Ishikawa (cell line): Measurements from ENCODE around the gene CPED1.

Experiments used
- CEBPB ChIP-seq: IDR thresholded peaks from 2 replicates; pipeline ENCODE4 v1.6.1; 2012
- CREB1 ChIP-seq: IDR thresholded peaks from 2 replicates; pipeline ENCODE4 v1.6.1; 2012; ENCODE audit warnings: low read depth
- EGR1 ChIP-seq: IDR thresholded peaks from 2 replicates; pipeline ENCODE4 v1.6.1; 2012
- EP300 ChIP-seq: IDR thresholded peaks from 2 replicates; pipeline ENCODE4 v1.6.1; 2012; ENCODE audit warnings: borderline replicate concordance
- FOXM1 ChIP-seq: IDR thresholded peaks from 2 replicates; pipeline ENCODE4 v1.6.1; 2012; ENCODE audit warnings: low read depth, borderline replicate concordance
- NFIC ChIP-seq: IDR thresholded peaks from 2 replicates; pipeline ENCODE4 v1.6.1; 2012
- RAD21 ChIP-seq: IDR thresholded peaks from 2 replicates; pipeline ENCODE4 v1.6.1; 2012; ENCODE audit warnings: low read depth
- TAF1 ChIP-seq: IDR thresholded peaks from 2 replicates; pipeline ENCODE4 v1.6.1; 2012; ENCODE audit warnings: low read depth, mild to moderate bottlenecking
- TCF12 ChIP-seq: IDR thresholded peaks from 2 replicates; pipeline ENCODE4 v1.6.1; 2012; ENCODE audit warnings: low read depth
- TEAD4 ChIP-seq: IDR thresholded peaks from 2 replicates; pipeline ENCODE4 v1.6.1; 2012
- YY1 ChIP-seq: IDR thresholded peaks from 2 replicates; pipeline ENCODE4 v1.6.1; 2012; ENCODE audit warnings: low read depth
- ZBTB7A ChIP-seq: IDR thresholded peaks from 2 replicates; pipeline ENCODE4 v1.6.1; 2012; ENCODE audit warnings: low read depth
- TF ChIP-seq, protein P1 (sequence below): IDR thresholded peaks from 2 replicates; pipeline ENCODE4 v1.6.1; 2012; ENCODE audit warnings: low read depth, mild to moderate bottlenecking
- TF ChIP-seq, protein P2 (sequence below): IDR thresholded peaks from 2 replicates; pipeline ENCODE4 v1.6.1; 2012
- TF ChIP-seq, protein P3 (sequence below): IDR thresholded peaks from 2 replicates; pipeline ENCODE4 v1.6.1; 2012

CPED1 gene

DNA sequence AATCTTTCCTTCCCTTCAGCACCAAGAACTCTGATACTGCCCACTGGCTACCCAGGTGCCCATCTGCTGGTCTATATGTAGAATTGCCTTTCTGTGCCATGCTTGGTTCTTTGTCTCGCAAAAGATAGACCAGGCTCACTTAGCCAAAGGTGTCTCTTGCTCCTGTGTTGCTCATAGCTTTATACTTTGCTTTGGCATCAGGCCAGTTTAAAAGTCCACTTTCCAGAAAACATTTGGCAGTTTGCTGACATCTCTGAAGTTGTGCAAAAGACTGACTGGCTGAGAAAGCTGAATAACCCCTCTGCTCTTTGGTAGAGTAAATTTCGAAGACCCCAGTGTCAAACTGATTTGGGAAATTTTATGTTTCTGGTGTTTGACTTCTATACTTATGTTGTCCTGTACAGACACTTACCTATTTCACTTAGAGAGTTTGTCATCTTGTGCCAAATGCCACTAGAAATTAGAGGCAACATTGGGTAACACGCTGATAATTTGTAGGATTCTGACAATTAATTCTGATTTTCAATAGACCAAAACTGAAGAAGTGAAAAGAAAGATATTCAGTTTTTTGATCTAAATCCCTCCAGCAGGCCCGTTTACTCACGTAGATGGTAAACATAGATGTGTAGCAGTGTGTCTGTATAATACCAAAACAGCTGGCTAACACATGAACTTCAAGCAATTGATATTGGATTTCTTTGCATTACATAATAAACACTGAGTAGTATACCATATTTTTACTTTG is 91.1 kb downstream of the CPED1 start:
- TF ChIP-seq TCF12 (no peak), NFIC (no peak), RAD21 (no peak), TAF1 (no peak), CEBPB (no peak)
- TF ChIP-seq, protein P1, sequence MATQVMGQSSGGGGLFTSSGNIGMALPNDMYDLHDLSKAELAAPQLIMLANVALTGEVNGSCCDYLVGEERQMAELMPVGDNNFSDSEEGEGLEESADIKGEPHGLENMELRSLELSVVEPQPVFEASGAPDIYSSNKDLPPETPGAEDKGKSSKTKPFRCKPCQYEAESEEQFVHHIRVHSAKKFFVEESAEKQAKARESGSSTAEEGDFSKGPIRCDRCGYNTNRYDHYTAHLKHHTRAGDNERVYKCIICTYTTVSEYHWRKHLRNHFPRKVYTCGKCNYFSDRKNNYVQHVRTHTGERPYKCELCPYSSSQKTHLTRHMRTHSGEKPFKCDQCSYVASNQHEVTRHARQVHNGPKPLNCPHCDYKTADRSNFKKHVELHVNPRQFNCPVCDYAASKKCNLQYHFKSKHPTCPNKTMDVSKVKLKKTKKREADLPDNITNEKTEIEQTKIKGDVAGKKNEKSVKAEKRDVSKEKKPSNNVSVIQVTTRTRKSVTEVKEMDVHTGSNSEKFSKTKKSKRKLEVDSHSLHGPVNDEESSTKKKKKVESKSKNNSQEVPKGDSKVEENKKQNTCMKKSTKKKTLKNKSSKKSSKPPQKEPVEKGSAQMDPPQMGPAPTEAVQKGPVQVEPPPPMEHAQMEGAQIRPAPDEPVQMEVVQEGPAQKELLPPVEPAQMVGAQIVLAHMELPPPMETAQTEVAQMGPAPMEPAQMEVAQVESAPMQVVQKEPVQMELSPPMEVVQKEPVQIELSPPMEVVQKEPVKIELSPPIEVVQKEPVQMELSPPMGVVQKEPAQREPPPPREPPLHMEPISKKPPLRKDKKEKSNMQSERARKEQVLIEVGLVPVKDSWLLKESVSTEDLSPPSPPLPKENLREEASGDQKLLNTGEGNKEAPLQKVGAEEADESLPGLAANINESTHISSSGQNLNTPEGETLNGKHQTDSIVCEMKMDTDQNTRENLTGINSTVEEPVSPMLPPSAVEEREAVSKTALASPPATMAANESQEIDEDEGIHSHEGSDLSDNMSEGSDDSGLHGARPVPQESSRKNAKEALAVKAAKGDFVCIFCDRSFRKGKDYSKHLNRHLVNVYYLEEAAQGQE, result no peak

DNA sequence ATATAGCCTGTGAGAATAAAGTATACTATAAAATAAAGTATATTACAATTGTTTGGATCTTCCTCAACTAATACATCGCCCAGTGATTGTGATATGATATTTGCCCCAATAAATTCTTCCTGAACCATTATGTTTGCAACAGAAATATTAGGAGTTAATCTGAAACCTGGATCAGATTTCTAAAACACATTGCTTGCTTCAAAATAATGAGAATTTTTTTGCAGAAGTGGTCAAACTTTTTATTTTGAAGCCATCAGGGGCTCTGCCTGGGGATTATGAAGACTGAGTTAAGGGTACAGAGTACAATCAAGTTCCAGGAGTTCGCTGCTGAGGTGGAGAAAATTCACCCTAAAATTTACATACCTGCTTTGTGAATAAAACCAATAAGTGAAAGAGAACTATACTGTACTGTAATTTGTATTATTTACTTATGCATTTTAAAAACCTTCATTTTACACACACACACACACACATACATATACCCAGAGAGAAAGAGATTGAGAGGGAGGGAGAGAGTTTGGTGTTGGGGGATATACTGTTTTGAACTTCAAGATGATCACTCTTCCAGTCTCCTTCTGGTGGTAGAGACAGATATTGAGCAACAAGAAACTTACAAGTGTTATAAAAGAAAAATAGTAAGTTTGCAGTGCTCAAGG is 91.9 kb downstream of the CPED1 start:
- TF ChIP-seq TAF1 (no peak), FOXM1 (no peak), TEAD4 (no peak), NFIC (no peak), RAD21 (no peak), EGR1 (no peak), TCF12 (no peak), CREB1 (no peak), EP300 (no peak), YY1 (no peak), ZBTB7A (no peak)
- TF ChIP-seq, protein P2, sequence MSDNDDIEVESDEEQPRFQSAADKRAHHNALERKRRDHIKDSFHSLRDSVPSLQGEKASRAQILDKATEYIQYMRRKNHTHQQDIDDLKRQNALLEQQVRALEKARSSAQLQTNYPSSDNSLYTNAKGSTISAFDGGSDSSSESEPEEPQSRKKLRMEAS, result no peak
- TF ChIP-seq, protein P3, sequence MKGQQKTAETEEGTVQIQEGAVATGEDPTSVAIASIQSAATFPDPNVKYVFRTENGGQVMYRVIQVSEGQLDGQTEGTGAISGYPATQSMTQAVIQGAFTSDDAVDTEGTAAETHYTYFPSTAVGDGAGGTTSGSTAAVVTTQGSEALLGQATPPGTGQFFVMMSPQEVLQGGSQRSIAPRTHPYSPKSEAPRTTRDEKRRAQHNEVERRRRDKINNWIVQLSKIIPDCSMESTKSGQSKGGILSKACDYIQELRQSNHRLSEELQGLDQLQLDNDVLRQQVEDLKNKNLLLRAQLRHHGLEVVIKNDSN, result no peak

DNA sequence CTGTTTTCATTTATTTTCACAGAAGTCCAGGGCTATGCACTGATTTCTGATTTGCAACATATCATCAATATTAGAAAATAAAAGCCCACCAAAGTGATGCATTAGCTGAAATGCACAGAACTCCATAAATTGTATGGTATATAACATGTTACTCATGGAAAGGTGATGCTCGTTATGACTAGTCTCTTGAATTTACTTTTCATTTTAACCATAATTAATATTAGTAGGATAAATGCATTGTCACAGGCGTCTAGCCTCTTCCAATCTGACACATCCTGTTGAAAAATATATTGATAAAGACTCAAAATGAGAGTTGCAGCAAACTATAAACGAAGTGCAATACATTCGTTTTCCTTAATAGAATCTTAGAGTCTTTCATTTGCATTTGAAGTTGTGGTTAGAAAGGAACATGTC is 92.4 kb downstream of the CPED1 start:
- TF ChIP-seq, protein P3, result no peak
- no peak for TF ChIP-seq CREB1
- TF ChIP-seq RAD21, result no peak
- no peak for TF ChIP-seq TAF1
- TF ChIP-seq EGR1, result no peak
- TF ChIP-seq TEAD4, result no peak
- no peak for TF ChIP-seq ZBTB7A
- TF ChIP-seq, protein P2, result no peak
- TF ChIP-seq EP300, result no peak
- TF ChIP-seq CEBPB, result no peak
- no peak for TF ChIP-seq NFIC

DNA sequence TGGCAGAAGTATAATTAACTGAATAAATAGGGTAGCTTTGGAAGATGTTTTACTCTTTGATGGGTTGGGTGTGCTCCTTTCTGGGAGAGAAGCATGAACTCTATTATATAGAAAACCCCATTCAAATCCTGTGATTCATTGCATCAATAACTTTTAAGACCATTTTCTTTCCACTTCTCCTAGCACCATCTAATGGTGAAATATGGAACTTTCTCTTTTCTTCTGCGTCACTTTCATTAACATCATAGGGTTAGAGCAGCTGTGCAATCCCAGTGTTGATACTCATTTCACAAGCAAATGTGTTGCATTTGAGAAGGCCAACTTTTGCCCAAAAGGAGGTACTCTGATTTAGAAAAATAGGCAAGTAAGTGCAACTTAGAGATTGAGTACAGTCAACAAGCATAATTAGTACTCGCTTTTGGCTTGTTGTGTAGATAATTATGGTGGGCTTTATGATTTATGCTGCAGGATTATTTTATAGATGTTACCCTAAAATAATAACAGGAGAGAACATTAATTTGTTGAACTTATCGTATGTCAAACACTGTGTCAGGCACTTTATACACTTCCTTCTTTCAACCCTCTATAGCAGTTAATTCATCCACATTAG is 92.9 kb downstream of the CPED1 start:
- TF ChIP-seq RAD21, result peak; percentile 65
- TF ChIP-seq ZBTB7A, result no peak
- no peak for TF ChIP-seq NFIC

DNA sequence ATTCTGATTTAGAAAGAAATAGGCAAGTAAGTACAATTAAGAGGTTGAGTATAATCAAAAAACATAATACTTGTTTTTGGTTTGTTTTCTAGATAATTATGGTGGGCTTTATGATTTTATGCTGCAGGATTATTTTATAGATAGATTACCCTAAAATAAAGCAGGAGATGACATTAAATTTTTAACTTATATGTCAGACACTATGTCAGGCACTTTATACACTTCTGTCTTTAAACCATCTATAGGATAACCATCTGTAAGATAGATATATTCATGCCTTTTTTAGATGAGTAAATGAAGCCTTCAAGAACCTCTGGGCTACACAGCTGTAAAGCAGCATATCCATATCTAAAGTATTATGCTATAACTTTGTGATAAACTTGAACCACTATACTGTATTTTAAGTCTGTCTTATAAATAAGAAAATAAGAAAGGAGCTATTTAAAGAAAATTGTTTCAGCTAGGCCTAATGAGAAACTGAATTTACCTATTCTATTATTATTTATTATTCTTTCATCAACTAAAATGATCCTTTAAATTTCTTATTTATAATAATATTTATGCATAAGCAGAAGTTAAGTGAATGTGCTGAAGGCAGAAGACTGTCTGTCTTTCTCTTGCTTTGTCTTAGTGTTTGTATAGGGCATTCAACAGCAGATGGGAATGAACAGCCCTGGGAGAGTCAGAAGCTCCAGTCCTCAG is 94.0 kb downstream of the CPED1 start:
- no peak for TF ChIP-seq EGR1
- TF ChIP-seq CEBPB, result no peak
- TF ChIP-seq TEAD4, result no peak
- TF ChIP-seq, protein P3, result no peak
- no peak for TF ChIP-seq YY1
- no peak for TF ChIP-seq TAF1
- TF ChIP-seq NFIC, result no peak
- TF ChIP-seq EP300, result no peak
- no peak for TF ChIP-seq ZBTB7A
- TF ChIP-seq, protein P1, result no peak
- TF ChIP-seq, protein P2, result no peak
- TF ChIP-seq CREB1, result no peak
- no peak for TF ChIP-seq RAD21
- no peak for TF ChIP-seq FOXM1
- no peak for TF ChIP-seq TCF12
